A673 (cell line): ENCODE measurements around the gene ABHD4. TPM values are rescaled to one million over a fixed set of nuclear protein-coding genes. Genes with fewer than 3 reads are reported as not detected.
A peak's percentile ranks its signal among the peaks of the same experiment; 100 is the strongest.
"Not testable (repeated sequence)": the region's sequence is repeated elsewhere in the genome, so short reads cannot be mapped to it uniquely, and the experiment has no call there.

Experiments
- BruUV-seq: library from RNA; stranded (reverse); fragments of 400-500 nt; replicated peaks from 2 replicates; lab custom pipeline; 2021; lab: Mats Ljungman, UMichigan
- CTCF ChIA-PET: fragments of 300-600 bp; sonication (Branson Sonifier 250); formaldehyde crosslinking; loops from one replicate; lab custom pipeline; 2022; ENCODE audit warnings: antibody characterized with exemption; lab: Charles Lee
- POLR2A ChIA-PET: fragments of 300-600 bp; sonication (Branson Sonifier 250); formaldehyde crosslinking; loops from one replicate; lab custom pipeline; 2022; ENCODE audit warnings: antibody characterized with exemption; ENCODE audit not compliant: low non-redundant PET; lab: Charles Lee
- DNase-seq: peaks from one replicate; pipeline ENCODE4 v3.0.0-alpha.2; 2015; ENCODE audit warnings: low spot score
- H3K27ac ChIP-seq: fragments of 200-600 bp; sonication (generic); 2 replicates; pipeline ENCODE4 v1.5.1; 2016; ENCODE audit warnings: mixed run types, low read depth, mild to moderate bottlenecking, mixed read lengths, antibody characterized with exemption, low read length; ENCODE audit not compliant: poor library complexity, severe bottlenecking
- H3K27me3 ChIP-seq: fragments of 200-600 bp; sonication (generic); replicated peaks from 2 replicates; pipeline ENCODE4 v1.6.1; 2017; ENCODE audit warnings: mixed run types, low read depth, mild to moderate bottlenecking, mixed read lengths, antibody characterized with exemption, low read length; ENCODE audit not compliant: insufficient read depth, poor library complexity
- H3K36me3 ChIP-seq: fragments of 200-600 bp; sonication (generic); 2 replicates; pipeline ENCODE4 v1.6.1; 2016; ENCODE audit warnings: mixed run types, mild to moderate bottlenecking, mixed read lengths, antibody characterized with exemption, low read length; ENCODE audit not compliant: insufficient read depth, poor library complexity, severe bottlenecking
- H3K4me1 ChIP-seq: fragments of 200-600 bp; sonication (generic); 2 replicates; pipeline ENCODE4 v1.6.1; 2017; ENCODE audit warnings: mixed run types, mild to moderate bottlenecking, mixed read lengths, antibody characterized with exemption, low read length; ENCODE audit not compliant: insufficient read depth, poor library complexity, severe bottlenecking
- H3K4me3 ChIP-seq: fragments of 200-600 bp; sonication (generic); 2 replicates; pipeline ENCODE4 v1.5.1; 2016; ENCODE audit warnings: low read depth, mixed run types, mild to moderate bottlenecking, mixed read lengths, low read length; ENCODE audit not compliant: poor library complexity, severe bottlenecking
- H3K9me3 ChIP-seq: fragments of 200-600 bp; sonication (generic); 2 replicates; pipeline ENCODE4 v1.6.1; 2016; ENCODE audit warnings: mixed run types, low read depth, mild to moderate bottlenecking, mixed read lengths, antibody characterized with exemption, low read length; ENCODE audit not compliant: poor library complexity, severe bottlenecking
- EZH2 ChIP-seq: fragments of 200-600 bp; sonication (generic); IDR thresholded peaks from 2 replicates; pipeline ENCODE4 v1.6.1; 2017; ENCODE audit warnings: borderline replicate concordance, low read depth, mild to moderate bottlenecking, mixed read lengths, antibody characterized with exemption, low read length; ENCODE audit not compliant: poor library complexity, severe bottlenecking
- intact Hi-C: fragments of 100-400 bp; cut with micrococcal nuclease; formaldehyde crosslinking; loops from one replicate; pipeline ENCODE4 v1.10.0; 2022; ENCODE audit not compliant: unreplicated experiment
- total RNA-seq: library from RNA; stranded (reverse); gene quantifications from 2 replicates; pipeline ENCODE4 v1.2.3, GENCODE V29; 2021
- TF ChIP-seq, protein P1 (sequence below): fragments of 300-800, 200-600 bp; sonication (generic); conservative IDR thresholded peaks from 2 replicates; pipeline ENCODE4 v1.5.1; 2017; ENCODE audit warnings: low read depth, mild to moderate bottlenecking, antibody characterized with exemption, low read length, moderate library complexity, mixed read lengths

ABHD4 gene
- total RNA-seq, 1 experiment from 2014 or later: 36.6 TPM

DNA sequence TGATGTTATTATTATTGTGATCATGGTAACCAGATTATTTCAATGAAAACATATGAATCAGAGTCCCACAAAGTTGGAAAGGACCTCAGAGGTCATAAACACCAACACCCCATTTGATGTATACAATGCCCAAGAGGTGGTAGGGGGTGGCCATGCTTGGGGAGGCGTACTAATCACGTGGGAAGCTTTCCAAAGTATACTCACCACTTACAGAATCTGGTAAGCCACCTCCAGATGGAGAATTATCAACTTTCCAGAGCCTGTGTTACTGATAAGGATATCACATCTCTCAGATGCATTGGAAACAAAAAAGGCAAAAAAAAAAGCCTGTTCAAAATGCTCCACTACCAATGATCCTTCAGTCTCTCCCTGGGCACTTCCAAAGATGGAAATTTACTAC lies 17.5 kb upstream of the ABHD4 start:
- BruUV-seq: no TSS peak
- Histone ChIP-seq H3K9me3 (no peaks in the 10 kb centered on the region), H3K27me3 (no peaks in the 10 kb centered on the region), H3K4me1 (peaks cover 4% of the 10 kb centered on the region), H3K36me3 (no peaks in the 10 kb centered on the region), H3K27ac (no peak overlapping the region), H3K4me3 (no peak overlapping the region)
- CTCF ChIA-PET: no interaction called here
- no peak for TF ChIP-seq EZH2
- TF ChIP-seq, protein P1, sequence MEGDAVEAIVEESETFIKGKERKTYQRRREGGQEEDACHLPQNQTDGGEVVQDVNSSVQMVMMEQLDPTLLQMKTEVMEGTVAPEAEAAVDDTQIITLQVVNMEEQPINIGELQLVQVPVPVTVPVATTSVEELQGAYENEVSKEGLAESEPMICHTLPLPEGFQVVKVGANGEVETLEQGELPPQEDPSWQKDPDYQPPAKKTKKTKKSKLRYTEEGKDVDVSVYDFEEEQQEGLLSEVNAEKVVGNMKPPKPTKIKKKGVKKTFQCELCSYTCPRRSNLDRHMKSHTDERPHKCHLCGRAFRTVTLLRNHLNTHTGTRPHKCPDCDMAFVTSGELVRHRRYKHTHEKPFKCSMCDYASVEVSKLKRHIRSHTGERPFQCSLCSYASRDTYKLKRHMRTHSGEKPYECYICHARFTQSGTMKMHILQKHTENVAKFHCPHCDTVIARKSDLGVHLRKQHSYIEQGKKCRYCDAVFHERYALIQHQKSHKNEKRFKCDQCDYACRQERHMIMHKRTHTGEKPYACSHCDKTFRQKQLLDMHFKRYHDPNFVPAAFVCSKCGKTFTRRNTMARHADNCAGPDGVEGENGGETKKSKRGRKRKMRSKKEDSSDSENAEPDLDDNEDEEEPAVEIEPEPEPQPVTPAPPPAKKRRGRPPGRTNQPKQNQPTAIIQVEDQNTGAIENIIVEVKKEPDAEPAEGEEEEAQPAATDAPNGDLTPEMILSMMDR: no peak
- POLR2A ChIA-PET: no interaction called here
- DNase-seq: no peak
- intact Hi-C loops: no loop called here

DNA sequence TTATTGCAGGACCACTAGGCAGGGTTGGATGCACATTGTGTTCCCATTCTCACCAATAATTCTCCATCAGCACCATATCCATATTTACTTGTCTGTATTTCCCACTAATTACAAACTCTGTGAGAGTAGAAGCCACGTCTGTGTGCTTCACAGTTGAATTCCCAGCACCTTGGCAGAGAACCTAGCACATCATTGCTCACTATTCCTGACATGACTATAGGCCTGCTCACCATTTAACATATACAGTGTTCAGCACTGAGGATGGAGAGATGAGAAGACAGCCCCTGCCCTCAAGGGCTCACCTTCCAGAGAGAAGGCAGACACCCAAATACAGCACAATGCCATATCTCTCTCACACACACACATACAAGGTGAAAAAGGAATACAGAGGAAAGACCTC lies 14.1 kb upstream of the ABHD4 start:
- no peak for DNase-seq
- Histone ChIP-seq H3K4me3 (no peak overlapping the region), H3K36me3 (peaks cover 8% of the 10 kb centered on the region), H3K4me1 (peaks cover 14% of the 10 kb centered on the region), H3K27me3 (no peaks in the 10 kb centered on the region), H3K27ac (peak overlapping the region; percentile 28), H3K9me3 (no peaks in the 10 kb centered on the region)
- ChIA-PET CTCF (no interaction called here), POLR2A (interaction anchor here (0.6 kb wide), 1 partner anchor 654 kb away, joined by 3 read pairs; the partner anchor contains the start of gene RNF212B)
- intact Hi-C loops: no loop called here
- no peak for TF ChIP-seq EZH2
- TF ChIP-seq, protein P1: no peak
- no TSS peak for BruUV-seq

DNA sequence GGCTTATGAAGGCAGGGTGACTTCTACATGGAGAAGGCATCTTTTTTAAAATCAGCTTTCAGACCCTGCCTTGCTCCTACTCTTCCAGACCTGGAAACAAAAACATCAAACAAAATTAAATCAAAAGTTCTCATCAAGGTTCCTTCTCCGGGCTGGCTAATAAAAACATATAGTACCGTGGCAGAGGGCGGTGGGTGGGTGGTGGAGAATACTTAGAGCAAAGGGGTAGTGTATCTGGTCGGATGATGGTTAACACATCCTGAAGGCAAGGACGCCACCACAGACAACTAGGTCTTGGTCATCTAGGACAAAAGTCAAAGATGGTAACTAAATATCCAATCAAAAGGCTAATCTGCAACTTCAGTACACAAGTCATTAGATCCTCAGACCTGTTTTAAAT lies 10.9 kb upstream of the ABHD4 start:
- Histone ChIP-seq H3K9me3 (no peaks in the 10 kb centered on the region), H3K4me3 (no peak overlapping the region), H3K36me3 (peaks cover 8% of the 10 kb centered on the region), H3K4me1 (peaks cover 19% of the 10 kb centered on the region), H3K27ac (no peak overlapping the region), H3K27me3 (no peaks in the 10 kb centered on the region)
- BruUV-seq: no TSS peak
- no peak for DNase-seq
- ChIA-PET CTCF (no interaction called here), POLR2A (interaction anchor here (0.7 kb wide), 1 partner anchor 251 kb away, joined by 3 read pairs; no protein-coding TSS in a partner anchor)
- TF ChIP-seq, protein P1: no peak
- TF ChIP-seq EZH2: no peak
- intact Hi-C loops: no loop called here

DNA sequence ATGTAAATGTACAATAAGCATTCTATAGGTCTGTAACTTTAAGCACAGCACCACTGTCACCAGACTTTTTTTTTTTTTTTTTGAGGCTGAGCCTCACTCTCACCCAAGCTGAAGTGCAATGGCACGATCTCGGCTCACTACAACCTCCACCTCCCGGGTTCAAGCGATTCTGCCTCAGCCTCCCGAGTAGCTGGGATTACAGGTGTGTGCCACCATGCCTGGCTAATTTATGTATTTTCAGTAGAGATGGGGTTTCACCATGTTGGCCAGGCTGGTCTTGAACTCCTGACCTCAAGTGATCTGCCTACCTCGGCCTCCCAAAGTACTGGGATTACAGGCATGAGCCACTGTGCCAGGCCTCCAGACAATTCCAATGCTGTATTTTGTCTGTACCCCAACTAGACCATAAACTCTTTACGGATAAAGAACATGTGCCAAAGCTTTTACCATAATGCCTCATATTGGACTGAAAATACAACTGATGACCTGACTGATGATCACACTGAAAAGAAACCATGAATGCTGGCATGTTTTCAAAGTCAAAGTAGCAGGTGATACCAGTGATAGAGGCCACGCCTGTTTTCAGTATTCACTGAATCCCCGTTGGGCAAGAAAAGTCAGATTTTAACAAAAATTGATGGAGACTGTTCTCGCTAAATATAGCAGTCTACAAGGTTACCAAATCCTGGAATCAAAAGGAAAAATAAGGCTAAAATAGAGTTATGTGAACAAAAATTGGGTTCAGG lies 10.2 kb upstream of the ABHD4 start:
- Histone ChIP-seq H3K27ac (peak overlapping the region; percentile 78), H3K4me3 (peak overlapping the region; percentile 81), H3K4me1 (peaks cover 19% of the 10 kb centered on the region)
- CTCF ChIA-PET: interaction anchor here (1.3 kb wide), 1 partner anchor 18 kb away, joined by 4 read pairs; no protein-coding TSS in a partner anchor
- DNase-seq, intact Hi-C loops, H3K36me3 ChIP-seq, H3K9me3 ChIP-seq, POLR2A ChIA-PET, H3K27me3 ChIP-seq, BruUV-seq: not testable (repeated sequence)
